ENCODE measurements around the gene OR6S1.

DNA sequence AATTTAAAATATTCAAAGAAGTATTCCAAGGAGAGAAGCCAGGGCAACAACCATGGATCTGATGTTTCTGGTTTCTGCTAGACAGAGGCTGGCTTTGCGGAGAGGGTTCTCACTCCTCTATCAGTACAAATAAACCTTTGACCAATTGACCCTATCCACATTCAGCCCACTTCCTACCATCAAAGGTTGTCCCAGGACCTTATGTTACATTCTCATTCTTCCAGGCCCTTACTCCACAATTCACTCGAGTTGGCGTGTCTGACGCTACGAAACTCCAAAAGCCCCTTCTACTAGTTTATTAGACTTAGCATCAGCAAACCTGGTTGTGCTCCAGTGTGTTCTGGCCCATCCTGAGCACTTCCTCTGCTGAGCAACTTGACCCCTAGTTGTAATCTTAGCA is 25.5 kb downstream of the OR6S1 start:
- TF ChIP-seq NR1H2 (CRISPR knock-in tag; IDR thresholded peaks at IDR 0.05) = no peak
- TF ChIP-seq, protein P1, sequence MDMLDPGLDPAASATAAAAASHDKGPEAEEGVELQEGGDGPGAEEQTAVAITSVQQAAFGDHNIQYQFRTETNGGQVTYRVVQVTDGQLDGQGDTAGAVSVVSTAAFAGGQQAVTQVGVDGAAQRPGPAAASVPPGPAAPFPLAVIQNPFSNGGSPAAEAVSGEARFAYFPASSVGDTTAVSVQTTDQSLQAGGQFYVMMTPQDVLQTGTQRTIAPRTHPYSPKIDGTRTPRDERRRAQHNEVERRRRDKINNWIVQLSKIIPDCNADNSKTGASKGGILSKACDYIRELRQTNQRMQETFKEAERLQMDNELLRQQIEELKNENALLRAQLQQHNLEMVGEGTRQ (CRISPR knock-in tag; IDR thresholded peaks at IDR 0.05) = no peak
- TF ChIP-seq, protein P2, sequence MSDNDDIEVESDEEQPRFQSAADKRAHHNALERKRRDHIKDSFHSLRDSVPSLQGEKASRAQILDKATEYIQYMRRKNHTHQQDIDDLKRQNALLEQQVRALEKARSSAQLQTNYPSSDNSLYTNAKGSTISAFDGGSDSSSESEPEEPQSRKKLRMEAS (CRISPR knock-in tag; IDR thresholded peaks at IDR 0.05) = no peak
- TF ChIP-seq, protein P3, sequence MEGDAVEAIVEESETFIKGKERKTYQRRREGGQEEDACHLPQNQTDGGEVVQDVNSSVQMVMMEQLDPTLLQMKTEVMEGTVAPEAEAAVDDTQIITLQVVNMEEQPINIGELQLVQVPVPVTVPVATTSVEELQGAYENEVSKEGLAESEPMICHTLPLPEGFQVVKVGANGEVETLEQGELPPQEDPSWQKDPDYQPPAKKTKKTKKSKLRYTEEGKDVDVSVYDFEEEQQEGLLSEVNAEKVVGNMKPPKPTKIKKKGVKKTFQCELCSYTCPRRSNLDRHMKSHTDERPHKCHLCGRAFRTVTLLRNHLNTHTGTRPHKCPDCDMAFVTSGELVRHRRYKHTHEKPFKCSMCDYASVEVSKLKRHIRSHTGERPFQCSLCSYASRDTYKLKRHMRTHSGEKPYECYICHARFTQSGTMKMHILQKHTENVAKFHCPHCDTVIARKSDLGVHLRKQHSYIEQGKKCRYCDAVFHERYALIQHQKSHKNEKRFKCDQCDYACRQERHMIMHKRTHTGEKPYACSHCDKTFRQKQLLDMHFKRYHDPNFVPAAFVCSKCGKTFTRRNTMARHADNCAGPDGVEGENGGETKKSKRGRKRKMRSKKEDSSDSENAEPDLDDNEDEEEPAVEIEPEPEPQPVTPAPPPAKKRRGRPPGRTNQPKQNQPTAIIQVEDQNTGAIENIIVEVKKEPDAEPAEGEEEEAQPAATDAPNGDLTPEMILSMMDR (IDR thresholded peaks at IDR 0.05) = no peak
- TF ChIP-seq SMAD4 (CRISPR knock-in tag; IDR thresholded peaks at IDR 0.05) = no peak
- TF ChIP-seq, protein P4, sequence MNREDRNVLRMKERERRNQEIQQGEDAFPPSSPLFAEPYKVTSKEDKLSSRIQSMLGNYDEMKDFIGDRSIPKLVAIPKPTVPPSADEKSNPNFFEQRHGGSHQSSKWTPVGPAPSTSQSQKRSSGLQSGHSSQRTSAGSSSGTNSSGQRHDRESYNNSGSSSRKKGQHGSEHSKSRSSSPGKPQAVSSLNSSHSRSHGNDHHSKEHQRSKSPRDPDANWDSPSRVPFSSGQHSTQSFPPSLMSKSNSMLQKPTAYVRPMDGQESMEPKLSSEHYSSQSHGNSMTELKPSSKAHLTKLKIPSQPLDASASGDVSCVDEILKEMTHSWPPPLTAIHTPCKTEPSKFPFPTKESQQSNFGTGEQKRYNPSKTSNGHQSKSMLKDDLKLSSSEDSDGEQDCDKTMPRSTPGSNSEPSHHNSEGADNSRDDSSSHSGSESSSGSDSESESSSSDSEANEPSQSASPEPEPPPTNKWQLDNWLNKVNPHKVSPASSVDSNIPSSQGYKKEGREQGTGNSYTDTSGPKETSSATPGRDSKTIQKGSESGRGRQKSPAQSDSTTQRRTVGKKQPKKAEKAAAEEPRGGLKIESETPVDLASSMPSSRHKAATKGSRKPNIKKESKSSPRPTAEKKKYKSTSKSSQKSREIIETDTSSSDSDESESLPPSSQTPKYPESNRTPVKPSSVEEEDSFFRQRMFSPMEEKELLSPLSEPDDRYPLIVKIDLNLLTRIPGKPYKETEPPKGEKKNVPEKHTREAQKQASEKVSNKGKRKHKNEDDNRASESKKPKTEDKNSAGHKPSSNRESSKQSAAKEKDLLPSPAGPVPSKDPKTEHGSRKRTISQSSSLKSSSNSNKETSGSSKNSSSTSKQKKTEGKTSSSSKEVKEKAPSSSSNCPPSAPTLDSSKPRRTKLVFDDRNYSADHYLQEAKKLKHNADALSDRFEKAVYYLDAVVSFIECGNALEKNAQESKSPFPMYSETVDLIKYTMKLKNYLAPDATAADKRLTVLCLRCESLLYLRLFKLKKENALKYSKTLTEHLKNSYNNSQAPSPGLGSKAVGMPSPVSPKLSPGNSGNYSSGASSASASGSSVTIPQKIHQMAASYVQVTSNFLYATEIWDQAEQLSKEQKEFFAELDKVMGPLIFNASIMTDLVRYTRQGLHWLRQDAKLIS (CRISPR knock-in tag; IDR thresholded peaks at IDR 0.05; ENCODE audit: borderline replicate concordance) = no peak
- TF ChIP-seq, protein P5, sequence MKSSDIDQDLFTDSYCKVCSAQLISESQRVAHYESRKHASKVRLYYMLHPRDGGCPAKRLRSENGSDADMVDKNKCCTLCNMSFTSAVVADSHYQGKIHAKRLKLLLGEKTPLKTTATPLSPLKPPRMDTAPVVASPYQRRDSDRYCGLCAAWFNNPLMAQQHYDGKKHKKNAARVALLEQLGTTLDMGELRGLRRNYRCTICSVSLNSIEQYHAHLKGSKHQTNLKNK (CRISPR knock-in tag; IDR thresholded peaks at IDR 0.05) = no peak
